Forelimb muscle (tissue), 1 donor: ENCODE results near the gene PPP1R7. TPM values are rescaled to one million over a fixed set of nuclear protein-coding genes. Genes with fewer than 3 reads are reported as not detected.

ENCODE experiments used
- DNase-seq: peaks from one replicate; pipeline ENCODE4 v3.0.0-alpha.2; 2013; ENCODE audit warnings: low read depth
- polyA plus RNA-seq: library from polyadenylated mRNA; unstranded; fragments of 120-200 nt; gene quantifications from one replicate; pipeline ENCODE4 v1.2.1, GENCODE V29; 2013; ENCODE audit not compliant: insufficient read length

PPP1R7 gene
- polyA plus RNA-seq, 1 donor: 71.0 TPM

DNA sequence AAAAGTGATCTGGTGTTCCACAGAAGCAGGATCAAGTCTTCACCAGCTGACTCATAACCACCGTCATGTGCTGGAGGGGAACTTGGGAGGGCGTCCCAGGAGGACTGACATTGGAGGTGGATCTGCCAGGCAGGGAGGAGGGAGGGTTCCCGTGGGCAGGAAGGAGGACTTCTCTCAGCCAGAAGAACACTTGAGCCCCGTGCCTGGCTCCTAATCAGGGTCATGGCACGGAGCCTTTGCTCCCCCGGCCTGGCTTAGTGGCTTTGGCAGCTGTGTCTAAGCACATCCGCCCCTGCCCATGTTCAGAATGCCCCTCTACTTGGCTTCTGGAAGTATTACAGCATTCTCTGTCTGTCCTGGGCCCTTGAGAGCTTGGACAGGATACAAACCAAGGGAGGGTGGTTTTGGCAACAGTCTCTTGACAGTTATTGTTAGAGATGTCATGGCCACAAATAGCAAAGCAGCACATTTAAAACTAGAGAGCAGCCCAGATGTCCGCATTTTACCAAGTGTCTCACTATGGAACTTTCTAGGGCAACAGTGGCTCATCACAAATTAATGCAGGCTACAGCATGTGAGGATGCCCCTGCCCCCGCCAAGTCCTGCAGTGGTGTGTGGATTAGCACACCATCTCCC is 11.5 kb downstream of the PPP1R7 start:
- DNase-seq: no peak

DNA sequence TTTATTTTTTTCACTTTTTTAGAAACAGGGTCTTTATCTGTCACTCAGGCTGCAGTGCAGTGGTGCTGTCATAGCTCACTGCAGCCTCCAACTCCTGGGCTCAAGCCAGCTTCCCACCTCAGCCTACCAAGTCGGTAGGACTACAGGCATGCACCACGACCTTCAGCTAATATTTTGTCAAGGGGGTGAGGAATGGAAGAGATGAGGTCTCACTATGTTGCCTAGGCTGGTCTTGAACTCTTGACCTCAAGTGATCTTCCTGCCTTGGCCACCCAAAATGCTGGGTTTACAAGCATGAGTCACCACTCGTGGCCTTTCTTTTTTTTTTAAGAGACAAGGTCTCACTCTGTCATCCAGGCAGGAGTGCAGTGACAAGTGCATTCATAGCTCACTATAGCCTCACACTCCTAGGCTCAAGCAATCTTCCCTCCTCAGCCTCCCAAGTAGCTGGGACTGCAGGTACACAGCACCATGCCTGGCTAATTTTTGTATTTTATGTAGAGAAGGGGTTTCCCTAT is 13.4 kb downstream of the PPP1R7 start:
- no peak for DNase-seq

DNA sequence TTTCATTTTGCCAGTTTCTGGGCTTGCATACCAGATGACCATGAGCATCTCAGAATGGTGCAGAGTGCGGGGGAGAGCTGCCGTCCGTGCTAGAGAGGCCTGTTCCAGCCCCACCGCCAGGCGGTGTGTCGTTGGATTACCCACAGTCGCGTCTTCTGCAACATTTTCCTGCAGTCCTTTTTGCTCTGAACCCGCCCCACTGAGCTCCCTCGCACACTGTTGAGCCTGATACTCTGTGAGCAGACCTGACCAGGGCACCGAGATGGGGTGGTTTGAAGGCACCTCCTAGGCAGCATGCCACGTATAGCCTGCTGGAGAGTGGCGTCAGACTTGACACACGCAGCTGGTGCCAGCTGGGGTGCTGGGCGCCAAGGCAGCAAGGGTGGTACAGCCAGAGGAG is 18.1 kb downstream of the PPP1R7 start:
- no peak for DNase-seq

DNA sequence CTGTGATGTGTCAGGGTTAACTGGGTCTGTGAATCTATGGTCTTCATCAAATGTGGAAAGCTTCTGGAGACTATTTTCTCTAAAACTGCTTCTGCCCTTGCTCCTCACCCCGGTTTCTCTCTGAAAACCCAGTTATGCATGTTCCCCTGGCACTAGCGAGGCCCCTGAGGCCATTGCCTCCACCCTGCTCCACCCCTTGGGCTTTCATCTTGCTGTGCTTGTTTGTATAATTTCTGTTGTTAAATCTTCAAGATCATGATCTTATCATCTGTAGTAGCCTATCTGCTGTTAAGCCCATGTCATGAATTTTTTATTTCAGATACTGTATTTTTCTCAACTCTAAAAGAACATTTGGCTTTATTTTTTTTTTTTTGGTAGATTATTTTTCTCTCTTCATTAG is 23.3 kb downstream of the PPP1R7 start:
- DNase-seq: no peak

DNA sequence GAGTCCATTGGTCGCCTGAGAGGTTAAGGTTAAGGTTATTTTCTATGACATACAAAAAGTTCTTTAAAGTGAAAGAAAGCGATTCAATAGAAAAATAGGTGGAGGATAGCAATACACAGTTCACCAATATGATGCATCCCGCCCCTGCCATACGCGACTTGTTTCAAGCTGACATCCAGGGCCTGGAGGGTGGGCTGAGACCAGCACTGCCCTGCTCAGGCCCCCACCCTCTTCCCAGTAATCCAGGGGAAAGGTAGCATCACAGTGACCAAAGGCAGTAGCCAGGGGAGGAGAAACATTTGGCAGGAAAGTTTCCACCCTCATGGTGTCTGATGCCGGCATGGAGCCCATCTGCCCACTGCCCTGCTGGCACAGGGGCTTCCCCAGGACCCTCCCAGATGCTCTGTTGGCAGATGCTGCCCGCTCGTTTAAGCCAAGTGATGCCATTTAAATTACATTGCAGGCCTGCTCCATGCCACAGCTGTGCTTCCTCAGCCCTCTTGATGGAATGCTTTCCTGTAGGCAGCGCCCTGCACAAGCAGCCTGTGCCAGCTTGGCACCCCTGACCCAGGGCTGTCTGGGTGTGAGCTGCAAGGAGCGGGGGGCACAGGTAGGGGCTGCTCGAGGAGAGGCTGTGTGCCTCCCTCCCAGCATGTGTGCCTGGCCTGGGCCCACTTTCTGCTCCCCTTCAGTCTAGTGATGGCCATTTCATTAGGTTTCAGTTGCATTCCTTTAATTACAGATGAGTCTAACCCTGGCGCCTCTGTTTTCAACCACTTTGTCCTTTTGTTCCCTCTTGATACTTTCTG is 27.5 kb downstream of the PPP1R7 start:
- no peak for DNase-seq

DNA sequence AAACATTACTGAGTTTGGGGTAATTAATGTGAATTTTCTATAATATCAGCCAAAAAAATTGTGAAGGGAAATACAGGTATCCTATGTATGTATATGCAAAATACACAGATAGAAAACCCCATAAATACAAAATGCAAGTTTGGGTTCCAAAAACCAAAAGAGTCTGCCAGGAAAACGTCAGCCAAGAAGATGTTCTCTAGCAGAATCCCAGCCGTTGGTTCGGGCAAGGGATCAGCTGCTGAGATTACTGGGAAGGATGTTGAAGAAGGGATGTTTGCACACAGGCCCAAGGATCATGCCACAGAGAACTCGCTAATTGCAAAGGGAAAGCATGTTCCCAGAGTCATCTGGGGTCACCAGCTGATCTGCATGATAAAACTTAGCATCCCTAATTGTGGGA is 28.7 kb downstream of the PPP1R7 start:
- DNase-seq: no peak

DNA sequence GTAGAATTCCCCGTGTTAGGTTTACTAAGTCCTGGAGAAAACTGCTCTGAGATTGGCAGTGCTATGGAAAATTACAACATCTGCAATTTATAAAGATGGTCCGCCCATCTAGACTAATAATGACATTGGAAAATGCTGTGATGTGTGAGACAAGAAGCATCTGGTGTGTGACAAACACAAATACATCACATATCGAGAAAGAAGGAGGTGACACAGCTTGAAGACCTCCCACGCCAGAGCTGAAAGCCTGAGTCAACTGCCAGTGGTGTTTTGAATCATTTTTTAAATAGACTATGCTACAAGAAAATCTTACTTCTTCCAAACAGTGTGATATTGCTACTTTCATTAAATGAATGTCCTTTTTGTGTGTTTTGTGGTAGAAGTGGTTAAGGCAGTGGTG is 29.6 kb downstream of the PPP1R7 start:
- no peak for DNase-seq

DNA sequence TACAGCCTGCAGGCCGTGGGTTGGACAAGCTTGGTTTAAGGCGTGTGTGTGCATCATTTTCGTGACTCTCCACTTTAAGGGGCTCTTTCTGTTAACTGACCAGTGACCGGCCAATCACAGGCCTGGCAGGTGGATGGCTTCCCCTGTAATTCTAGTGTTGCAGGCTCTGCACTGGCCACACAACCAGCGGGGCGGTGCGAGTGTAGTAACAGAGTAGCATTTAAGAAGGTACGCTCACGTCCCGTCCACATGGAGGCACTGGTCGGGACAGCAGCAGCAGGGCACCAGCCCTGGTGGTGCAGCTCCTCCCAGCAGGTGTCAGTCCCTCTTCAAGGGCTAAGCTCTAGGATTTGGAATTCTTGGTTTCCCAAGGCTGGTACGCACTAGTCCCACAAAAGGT is 30.2 kb downstream of the PPP1R7 start:
- DNase-seq: no peak

DNA sequence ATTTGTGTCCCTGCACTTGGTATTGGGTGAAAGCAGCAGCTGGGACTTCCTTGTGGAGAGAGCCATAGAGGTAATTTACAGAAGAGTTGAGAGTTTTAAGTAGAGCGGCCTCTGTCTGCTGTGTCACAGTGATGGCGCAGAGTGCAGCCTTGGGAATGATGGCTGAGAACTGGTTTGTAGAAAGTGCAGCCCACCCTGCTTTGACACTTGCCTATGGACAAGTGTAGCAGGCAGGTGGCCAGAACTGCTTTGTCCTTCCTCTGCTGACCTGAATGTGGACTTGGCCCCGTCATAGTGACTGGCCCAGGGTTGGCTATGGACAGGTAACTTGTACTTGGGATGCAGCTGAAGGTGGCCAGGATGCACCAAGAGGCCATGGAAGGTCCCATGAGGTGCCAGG is 31.9 kb downstream of the PPP1R7 start:
- no peak for DNase-seq

DNA sequence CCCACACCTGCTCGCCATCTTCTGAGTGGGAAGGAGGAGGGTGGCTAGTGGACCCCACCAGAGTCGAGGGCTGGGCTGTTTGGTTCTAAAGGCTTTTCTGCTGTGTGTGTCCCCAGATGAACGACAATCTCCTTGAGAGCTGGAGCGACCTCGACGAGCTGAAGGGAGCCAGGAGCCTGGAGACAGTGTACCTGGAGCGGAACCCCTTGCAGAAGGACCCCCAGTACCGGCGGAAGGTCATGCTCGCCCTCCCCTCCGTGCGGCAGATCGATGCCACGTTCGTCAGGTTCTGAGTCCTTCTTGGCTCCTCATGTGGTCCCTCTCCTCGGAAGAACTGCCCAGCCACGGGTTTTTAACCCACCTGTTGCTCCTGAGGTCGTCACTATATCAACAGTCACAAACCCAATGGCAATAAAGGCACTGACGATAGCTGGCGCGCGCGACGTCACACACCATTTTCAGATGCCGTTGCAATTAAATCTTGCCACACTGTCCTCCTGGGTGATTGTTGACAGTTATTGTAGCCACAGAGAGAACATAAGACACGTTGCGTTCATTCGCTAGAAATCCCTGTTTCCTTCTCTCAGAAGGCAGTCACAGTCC is 32.4 kb downstream of the PPP1R7 start:
- DNase-seq: no peak

DNA sequence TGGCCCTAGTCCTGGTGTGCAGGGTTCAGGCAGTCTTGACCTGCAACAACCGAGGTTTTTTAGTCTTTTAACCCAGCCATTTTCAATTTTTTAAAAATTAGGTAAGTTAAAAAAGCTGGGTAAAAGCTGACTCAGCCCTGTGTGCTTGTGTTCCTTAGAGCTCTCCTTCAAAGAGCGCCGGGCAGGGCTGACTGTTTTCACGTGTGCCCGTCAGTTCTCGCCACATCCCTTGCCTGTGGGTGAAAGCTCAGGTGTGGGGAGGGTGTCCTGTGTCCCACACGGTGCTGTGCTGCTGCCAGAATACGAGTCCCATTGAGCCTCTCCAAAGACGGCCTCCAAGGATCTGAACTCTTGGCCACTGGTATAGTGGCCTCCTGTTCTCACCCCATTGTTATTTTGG is 33.0 kb downstream of the PPP1R7 start:
- DNase-seq: no peak

DNA sequence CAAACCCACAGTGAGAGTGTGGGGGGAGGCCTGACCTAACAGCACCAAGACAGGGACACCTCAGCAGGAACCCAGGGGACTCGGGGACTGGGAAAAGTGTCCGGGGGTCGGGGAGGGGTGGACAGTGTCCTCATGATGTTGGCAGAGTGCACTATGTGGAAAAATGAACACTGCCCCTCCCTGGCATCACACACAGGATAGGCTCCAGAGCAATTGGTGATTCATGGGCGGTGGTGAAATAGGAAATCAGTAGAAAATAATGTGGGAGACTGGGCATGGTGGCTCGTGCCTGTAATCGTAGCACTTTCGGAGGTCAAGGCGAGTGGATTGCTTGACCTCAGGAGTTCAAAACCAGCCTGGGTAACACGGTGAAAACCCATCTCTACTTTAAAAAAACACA is 34.6 kb downstream of the PPP1R7 start:
- DNase-seq: no peak

DNA sequence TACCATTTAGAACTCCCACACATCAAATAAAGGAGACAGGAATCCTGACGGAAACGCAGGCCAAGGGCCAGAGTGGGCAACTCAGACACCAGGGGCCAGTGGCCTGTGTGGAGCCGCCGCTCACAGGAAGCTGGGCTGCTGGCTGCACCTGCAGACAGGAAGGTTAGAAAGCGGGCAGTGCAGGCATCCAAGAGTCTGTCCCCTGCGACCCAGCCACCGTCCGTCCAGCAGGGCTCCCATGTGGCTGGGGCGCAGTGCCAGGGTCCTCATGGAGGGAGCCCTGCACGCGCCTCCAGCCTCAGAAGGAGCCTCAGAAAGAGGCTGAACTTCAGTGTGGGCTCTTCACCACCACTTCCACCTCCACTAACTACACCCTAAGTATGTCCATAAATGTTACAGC is 35.7 kb downstream of the PPP1R7 start:
- no peak for DNase-seq

DNA sequence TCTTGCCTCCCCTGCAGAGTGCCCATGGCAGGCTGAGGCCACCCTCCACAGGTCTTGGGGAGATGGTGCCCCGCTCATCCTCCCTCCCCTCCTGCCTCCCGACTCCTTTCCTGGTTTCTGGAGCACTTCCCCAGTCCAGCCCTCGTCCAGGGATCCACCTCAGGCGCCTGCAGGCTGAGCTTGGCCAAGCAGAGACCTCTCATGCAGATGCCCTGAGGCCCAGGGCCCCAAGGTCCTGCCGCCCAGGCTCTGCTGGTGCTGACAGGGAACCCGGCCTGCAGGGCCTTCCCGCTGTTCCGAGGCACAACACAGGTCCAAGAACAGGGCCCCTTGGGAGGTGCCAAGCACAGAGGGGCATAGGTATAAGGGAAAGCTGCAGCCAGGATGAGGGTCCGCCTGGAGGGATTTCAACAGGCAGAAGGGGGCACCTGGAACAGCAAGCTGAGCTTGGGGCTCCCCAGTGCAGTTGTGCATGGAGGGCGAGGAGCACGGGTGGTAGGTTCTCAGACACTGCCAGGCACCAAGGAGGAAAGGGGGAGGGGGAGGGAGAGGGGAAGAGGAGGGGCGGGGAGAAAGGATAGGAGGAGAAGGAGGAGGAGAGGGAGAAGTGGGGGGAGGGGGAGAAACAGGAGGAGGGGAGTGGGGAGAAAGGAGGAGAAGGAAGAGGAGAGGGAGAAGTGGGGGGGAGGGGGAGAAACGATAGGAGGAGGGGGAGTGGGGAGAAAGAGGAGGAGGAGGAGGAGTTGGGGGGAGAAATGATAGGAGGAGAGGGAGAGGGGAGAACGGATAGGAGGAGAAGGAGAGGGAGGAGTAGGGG is 37.0 kb downstream of the PPP1R7 start:
- no peak for DNase-seq

DNA sequence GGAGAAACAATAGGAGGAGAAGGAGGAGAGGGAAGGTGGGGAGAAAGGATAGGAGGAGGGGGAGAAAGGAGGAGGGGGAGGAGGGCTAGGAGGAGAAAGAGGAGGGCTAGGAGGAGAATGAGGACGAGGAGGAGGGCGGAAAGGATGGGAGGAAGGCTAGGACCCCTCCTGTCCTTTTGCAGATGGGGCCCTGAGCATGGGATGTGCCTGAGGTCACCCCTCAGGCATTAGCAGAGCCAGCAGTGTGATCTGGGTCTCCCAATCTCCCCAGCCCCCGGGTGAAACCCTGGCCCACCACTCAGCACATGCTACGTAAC is 37.6 kb downstream of the PPP1R7 start:
- no peak for DNase-seq

DNA sequence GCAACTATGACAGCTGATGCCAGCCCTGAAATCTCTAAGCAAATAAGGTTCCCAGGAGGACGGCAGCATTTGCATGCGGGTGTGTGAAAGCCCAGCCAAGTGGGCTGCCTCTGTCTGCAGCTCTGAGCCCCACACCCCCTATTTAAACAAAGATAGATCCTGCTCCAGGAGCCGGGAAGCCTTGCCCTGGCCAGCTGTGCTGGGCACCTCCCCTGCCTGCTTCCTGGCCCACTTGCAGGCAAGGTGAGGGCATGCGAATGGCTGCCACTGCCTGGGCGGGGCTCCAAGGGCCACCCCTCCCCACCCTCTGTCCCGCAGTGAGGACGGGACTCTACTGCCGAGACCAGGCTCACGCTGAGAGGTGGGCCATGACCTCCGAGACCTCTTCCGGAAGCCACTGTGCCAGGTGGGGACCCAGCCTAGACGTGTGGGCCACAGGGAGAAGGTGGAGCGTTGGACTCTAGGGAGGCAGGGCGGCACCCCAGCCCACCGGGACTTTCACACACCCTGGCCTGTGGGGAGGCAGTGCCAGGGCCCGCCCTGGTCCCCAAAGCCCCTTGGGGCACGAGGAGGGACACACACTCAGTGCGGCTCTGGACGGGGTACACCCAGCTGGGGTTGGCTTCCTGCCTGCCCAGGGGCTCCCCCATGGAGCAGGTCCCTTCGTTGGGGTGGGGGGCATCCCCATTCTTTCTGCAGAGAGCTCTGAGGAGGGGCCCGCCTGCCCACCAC is 38.3 kb downstream of the PPP1R7 start, which contains the start of gene ANO7:
Gene ANO7, plus strand, starts transcription at position 317 of the 732 bp plus-strand sequence. CDS start 1,387 bp downstream, outside the sequence.
- DNase-seq: no peak

DNA sequence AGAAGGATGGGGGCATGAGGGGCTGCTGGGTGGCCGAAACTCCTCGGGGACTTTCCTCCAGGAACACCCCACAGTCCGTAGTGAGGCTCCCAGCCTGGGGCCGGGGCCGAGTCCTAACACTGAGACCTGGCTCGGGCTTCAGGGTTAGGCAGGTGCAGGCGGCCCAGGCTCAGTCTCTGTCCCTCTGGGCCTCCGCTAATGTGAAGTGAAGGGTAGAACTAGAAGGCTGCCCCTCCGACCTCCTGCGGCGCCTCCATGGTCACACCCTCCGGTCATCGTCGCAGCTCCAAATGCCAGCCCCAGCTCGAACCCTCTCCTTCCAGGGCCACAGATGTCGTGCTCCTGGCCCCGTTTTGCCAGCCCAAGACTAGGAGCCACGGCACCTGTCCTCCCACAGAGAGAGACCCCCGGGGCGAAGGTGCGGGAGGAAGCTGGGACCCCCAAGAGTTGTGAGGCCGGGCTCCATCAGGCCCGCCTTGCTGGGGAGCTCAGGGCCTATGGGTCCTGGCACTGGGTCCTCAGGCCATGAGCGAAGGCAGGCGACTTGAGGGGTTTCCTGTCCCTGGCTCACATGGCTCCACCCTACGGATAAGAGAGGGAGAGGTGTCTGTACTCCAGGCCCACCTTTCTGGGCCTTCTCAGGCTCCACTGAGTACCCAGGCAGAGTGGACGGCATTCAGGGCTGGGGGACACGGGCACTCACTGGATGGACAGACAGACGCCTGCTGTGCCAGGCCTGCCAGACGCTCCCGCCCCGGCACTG is 39.0 kb downstream of the PPP1R7 start:
- no peak for DNase-seq

DNA sequence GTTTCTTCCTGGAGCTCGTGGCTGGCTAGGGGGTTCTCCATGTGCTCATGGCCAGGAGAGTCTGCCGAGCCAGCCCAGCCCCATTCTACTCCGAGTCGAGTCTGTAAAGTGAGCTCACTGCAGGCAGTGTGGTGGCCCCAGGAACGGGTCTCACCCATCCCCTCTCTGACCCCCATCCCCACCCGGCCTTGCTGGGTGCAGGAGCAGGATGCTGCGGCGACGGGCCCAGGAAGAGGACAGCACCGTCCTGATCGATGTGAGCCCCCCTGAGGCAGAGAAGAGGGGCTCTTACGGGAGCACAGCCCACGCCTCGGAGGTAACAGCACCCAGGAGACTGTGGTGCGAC is 39.6 kb downstream of the PPP1R7 start:
- DNase-seq: no peak

DNA sequence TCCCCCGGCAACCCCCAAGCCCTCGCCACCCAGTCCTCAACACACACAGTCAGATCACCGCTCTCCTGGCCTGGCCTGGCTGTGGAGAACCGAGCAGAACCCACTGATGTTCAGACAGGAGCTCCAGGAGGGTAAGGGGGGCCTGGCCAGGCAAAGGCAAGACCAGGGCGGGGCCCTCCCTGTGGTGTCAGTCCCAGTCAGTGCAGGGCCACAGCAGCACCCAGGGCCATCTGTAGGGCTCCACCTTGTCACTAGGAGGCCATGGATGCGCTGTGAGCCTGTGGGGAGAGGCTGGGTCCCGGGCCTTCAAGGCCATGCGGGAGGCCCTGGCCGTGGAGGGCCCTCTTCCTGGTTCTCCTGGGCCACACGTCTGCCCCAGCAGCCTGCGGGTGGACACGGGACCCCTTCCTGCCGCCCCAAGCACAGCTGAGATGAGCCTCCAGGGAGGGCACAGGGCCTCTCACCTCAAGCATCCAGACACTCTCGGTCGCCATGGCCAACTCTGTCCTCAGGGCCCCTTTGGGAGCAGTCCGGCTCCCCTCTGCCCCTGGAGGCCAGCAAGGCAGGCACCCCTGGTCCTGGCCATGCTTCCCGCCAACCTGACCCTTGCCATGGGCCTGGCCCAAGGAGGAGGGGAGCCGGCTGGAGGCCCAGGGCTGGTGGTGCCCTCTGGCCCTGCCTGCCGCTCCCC is 40.2 kb downstream of the PPP1R7 start:
- DNase-seq: no peak

DNA sequence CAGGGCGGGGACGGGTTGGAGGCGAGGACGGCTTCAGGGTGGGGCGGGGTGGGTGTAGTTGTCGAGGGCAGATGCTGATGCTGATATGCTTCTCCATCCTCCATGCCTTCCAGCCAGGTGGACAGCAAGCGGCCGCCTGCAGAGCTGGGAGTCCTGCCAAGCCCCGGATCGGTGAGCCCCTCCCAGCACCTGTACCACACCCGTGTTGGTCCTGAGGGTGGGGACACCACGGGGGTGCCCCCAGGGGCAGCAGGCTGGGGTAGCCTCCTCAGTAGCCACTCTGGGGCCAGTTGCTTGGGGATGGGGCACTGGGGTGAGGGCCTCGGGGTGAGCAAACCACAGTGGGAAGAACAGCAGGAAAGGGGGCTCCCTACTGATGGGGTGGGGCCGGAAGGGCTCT is 40.8 kb downstream of the PPP1R7 start:
- DNase-seq: no peak
